ENCODE measurements around the gene LDHA. TPM values are rescaled to one million over a fixed set of nuclear protein-coding genes. Genes with fewer than 3 reads are reported as not detected.
"Not testable (repeated sequence)": the region's sequence is repeated elsewhere in the genome, so short reads cannot be mapped to it uniquely, and the experiment has no call there.

Gene LDHA
- total RNA-seq, 1 donor: 177 TPM

- no peak for DNase-seq (ENCODE audit: low read depth in 2 of 3, low spot score in 2 of 3)
Observed at GRCh38 chr11:18393581-18394274, 635 bp upstream of the LDHA start.

- DNase-seq (ENCODE audit: low read depth in 2 of 3, low spot score in 2 of 3): peak in 1 of 3 donors; percentile 22
Observed at GRCh38 chr11:18394928-18395734, 768 bp downstream of the LDHA start.

GRCh38 chr11:18395735-18396504 is 1.6 kb downstream of the LDHA start:
- DNase-seq (ENCODE audit: low read depth in 2 of 3, low spot score in 2 of 3): peak; percentile 96 to 99 (median 98)

GRCh38 chr11:18397921-18398320 is 3.6 kb downstream of the LDHA start:
- no peak for DNase-seq (ENCODE audit: low read depth in 2 of 3, low spot score in 2 of 3)

- DNase-seq (ENCODE audit: low read depth in 2 of 3, low spot score in 2 of 3): not testable (repeated sequence)
Observed at GRCh38 chr11:18401077-18401476, 6.7 kb downstream of the LDHA start.

GRCh38 chr11:18404062-18404461 is 9.7 kb downstream of the LDHA start:
- no peak for DNase-seq (ENCODE audit: low read depth in 2 of 3, low spot score in 2 of 3)

- not testable (repeated sequence) for DNase-seq (ENCODE audit: low read depth in 2 of 3, low spot score in 2 of 3)
Observed at GRCh38 chr11:18407400-18407799, 13.0 kb downstream of the LDHA start.

DNA sequence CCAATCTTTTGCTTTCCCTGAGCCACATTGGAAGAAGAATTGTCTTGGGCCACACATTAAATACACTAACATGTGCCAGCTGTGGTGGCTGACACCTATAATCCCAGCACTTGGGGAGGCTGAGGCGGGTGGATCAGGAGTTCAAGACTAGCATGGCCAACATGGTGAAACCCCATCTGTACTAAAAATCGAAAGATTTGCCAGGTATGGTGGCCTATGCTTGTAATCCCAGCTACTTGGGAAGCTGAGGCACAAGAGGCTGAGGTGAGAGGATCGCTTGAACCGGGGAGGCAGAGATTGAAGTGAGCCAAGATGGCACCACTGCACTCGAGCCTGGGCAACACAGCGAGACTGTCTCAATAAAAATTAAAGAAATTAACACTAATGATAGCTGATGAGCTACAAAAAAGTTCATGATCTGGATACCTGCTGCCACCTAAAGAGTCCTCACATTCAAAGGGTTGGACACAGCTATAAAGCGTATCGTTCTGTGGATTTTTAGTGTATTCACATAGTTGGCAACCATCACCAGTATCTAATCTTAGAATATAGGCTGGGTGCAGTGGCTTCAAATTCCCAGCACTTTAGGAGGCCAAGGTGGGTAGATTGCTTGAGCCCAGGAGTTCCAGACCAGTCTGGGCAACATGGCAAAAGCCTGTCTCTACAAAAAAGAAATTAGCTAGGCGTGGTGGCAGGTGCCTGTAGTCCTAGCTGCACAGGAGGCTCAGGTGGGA is 14.4 kb downstream of the LDHA start:
- DNase-seq (ENCODE audit: low read depth in 2 of 3, low spot score in 2 of 3): no peak

DNA sequence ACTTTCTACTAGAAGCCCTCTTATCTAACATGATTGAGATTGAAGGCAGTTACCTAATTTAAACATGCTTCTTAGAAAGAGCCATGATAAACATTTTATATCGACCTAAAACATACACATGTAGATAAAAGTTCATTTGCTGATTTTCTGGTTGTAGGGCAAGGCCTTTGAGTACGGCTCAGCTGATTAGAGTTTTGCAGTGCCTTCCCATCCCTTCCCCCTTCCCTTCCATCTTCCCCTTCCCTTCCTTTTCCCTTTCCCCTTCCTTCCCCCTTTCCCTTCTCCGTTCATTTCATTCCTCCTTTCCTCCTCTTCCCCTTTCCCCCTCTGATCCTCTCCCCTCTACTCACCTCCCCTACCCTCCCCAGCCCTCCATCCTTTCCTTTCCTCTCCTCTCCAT is 22.1 kb downstream of the LDHA start:
- DNase-seq (ENCODE audit: low read depth in 2 of 3, low spot score in 2 of 3): no peak

DNA sequence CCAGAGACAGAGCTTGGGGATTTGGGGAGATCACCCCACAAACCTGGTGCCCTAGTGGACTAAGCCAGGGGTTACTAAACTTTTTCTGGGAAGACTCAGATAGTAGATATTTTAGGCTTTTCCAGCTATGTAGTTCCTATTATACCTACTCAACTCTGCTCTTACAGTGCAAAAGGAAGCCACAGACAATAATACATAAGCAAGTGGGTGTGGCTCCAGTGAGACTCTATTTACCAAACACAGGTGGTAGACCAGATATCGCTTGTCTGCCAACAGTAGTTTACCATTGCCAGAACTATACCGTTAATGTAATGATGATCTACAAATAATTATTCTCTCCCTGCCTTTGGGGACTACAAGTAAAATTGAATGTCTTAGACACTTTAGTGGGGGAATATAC is 24.7 kb downstream of the LDHA start:
- DNase-seq (ENCODE audit: low read depth in 2 of 3, low spot score in 2 of 3): no peak

DNA sequence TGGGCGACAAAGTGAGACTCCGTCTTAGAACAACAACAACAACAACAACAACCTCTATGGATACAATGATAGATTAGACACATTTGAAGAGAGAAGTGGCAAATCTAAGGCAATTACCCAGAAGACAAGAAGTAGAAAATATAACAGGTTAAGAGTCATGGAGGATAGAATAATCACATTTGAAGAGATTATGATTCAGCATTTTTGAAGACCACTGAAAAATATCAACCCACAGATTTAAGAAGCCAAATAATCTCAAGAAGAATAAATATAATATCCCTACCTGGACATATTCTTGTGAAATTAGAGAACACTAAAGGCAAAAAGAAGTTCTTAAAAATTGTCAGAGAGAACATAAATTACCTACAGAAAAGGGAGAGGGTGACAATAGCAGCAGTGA is 25.7 kb downstream of the LDHA start:
- no peak for DNase-seq (ENCODE audit: low read depth in 2 of 3, low spot score in 2 of 3)

- DNase-seq (ENCODE audit: low read depth in 2 of 3, low spot score in 2 of 3): no peak
Observed at GRCh38 chr11:18427240-18427639, 32.9 kb downstream of the LDHA start.

DNA sequence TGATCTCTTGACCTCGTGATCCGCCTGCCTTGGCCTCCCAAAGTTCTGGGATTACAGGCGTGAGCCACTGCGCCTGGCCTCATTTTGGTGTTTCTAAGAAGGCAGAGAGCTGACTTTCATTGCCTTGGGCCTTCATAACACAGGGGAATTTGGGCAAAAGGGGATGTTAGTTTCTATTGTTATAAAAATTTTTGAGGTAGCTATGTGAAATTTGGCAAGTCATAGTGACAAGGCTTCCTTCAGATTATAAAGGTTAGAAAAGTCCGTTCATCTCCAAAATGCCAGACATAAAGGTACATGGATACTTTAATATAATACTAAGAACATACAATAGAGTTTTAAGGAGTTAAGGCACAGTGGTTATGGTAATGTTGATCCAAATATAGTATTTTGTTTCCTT is 35.0 kb downstream of the LDHA start:
- peak in 1 of 3 donors; percentile 51 for DNase-seq (ENCODE audit: low read depth in 2 of 3, low spot score in 2 of 3)

DNA sequence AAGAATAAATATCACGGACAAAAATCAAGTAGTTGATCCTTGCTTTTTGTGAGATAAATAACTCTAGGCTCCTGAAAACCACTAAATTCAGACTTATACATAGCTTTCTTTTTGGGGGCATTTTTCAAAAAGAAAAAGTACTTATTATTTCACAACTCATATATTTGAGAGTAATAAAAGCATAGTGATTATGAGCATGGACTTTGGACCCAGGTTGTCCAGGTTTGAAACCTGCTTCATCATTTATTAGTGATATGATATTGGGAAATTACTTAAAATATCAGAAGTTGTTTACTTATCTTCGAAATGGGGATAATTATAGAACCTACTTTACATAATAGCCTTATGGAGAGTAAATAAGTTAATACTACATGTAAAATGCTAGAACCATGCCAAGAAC is 44.3 kb downstream of the LDHA start:
- DNase-seq (ENCODE audit: low read depth in 2 of 3, low spot score in 2 of 3): no peak

DNA sequence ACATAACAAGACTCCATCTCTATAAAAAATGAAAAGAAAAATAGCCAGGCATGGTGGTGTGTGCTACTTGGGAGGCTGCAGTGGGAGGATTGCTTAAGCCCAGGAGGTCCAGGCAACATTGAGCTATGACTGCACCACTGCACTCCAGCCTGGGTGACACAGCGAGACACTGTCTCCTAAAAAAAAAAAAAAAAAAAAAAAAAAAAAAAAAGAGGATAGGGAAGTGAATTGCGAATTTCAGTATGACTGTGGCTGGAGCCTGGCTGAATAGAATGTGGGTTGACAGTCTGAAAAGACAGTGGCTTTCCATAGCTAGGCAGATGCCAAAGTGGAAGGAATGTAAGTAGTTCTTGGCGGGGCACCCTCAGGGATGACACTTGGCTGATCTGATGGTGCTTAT is 54.9 kb downstream of the LDHA start:
- peak in 1 of 3 donors; percentile 4 for DNase-seq (ENCODE audit: low read depth in 2 of 3, low spot score in 2 of 3)

DNA sequence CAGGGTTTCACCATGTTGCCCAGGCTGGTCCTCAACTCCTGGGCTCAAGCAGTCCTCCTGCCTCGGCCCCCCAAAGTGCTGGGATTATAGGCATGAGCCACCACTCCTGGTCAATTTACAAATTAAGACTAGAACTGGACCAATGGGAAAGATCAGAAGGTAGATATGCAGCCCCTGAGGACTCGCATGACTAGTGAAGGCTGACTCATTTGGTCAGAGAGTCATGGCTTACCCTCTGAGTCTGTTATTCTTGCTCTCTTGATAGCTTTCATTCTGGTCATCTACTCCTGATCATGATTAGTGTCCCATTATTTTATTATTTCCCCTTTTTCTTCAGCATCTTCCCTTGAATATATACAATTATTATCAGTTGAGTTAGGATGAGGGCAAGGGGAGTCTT is 58.6 kb downstream of the LDHA start:
- no peak for DNase-seq (ENCODE audit: low read depth in 2 of 3, low spot score in 2 of 3)

- DNase-seq (ENCODE audit: low read depth in 2 of 3, low spot score in 2 of 3): no peak
Observed at GRCh38 chr11:18455686-18456372, 61.5 kb downstream of the LDHA start, which contains the start of gene LDHAL6A. Gene LDHAL6A, plus strand, starts transcription at chr11:18455856. Its CDS starts 825 bp downstream, at chr11:18456681.

DNA sequence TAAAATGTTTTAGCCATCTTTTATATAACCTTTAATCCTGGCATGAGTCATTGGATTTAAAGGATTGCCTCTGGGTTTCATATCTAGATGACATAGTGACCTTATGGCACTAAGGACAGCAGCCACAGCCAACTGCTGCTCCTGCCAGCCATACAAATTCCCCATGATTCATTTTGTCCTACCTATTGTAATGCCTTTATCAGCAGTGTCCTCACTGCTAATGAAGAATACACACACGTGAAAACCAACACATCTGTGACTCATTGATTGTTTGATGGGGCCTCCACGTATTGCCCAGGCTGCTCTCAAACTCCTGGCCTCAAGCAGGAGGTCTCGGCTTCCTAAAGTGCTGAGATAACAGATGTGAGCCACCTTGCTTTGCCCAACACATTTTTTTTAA is 63.1 kb downstream of the LDHA start:
- DNase-seq (ENCODE audit: low read depth in 2 of 3, low spot score in 2 of 3): no peak
